ENCODE data around the gene BEX1. TPM values are rescaled to one million over a fixed set of nuclear protein-coding genes. Genes with fewer than 3 reads are reported as not detected.
"Not testable (repeated sequence)": the region's sequence is repeated elsewhere in the genome, so short reads cannot be mapped to it uniquely, and the experiment has no call there.

The BEX1 gene
- 106 TPM for polyA plus RNA-seq (2013, experiment 1 of 2)
- 105 TPM for polyA plus RNA-seq (2013, experiment 2 of 2)

DNA sequence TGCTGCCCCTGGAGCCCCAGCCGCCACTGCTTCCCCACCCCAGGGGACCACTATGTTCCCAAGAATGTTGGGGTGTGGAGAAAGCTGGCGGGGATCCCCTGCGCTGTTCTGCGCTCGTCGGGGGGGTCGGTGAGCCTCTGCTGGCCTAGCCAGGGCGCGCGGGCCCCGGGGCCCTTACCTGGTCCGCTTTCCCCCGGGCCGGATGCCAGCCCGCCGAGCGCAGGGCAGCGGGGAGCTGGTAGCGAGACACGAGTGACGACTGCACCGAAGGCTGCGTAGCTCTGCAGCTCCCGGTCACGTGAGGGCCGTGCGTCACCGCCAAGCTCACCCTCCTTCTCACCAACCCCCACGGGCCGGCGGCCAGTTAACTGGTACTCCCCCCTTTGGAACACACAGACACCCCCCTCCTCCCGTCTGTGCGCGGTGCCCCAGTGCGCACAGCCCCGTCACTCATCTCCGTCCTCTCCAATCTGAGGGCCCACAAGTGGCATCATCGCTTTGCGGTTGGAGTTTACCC lies at the start of gene BEX1:
TSS of gene BEX1 (minus strand) at position 254 of the 517 bp plus-strand sequence. CDS start 897 bp downstream, outside the sequence.
- peak; percentile 43 for DNase-seq (ENCODE audit: low spot score)
- H3K27me3 ChIP-seq (ENCODE audit: control insufficient read depth in 3 of 3, insufficient read depth in 3 of 3, low read depth in 1 of 3, low read length in 3 of 3) = no peaks in the 10 kb centered on the region
- H3K23ac ChIP-seq (ENCODE audit: low read depth, low read length, poor library complexity) = no peak within 1 kb of the TSS
- peak within 1 kb of the TSS; percentile 51 for H3K27ac ChIP-seq (replicated peaks; ENCODE audit: low read length)
- WGBS, 2 donors (ENCODE audit: extremely low coverage in 2 of 2, insufficient read length in 2 of 2, insufficient replicate concordance in 1 of 2) = no CpG with 5 or more reads among the region's 39 CpGs
- H2BK12ac ChIP-seq (ENCODE audit: low read length) = no peak within 1 kb of the TSS
- peak within 1 kb of the TSS; percentile 87 for H2AFZ ChIP-seq (ENCODE audit: low read length)
- no peak within 1 kb of the TSS for H2BK120ac ChIP-seq (ENCODE audit: low read depth, low read length)
- H3K9me3 ChIP-seq (replicated peaks in 1 of 2; ENCODE audit: control insufficient read depth in 2 of 2, insufficient read depth in 1 of 2, low read depth in 1 of 2, low read length in 2 of 2) = no peaks in the 10 kb centered on the region
- H3K4ac ChIP-seq (ENCODE audit: low read length) = no peak within 1 kb of the TSS
- peak within 1 kb of the TSS; percentile 45 for H3K4me2 ChIP-seq (ENCODE audit: insufficient read depth, low read length, poor library complexity, severe bottlenecking)
- H2BK15ac ChIP-seq (ENCODE audit: low read length) = no peak within 1 kb of the TSS
- H3K36me3 ChIP-seq (replicated peaks in 1 of 2; ENCODE audit: control insufficient read depth in 2 of 2, insufficient read depth in 2 of 2, low read length in 2 of 2) = peaks cover 0 to 4% of the 10 kb centered on the region in 2 donors
- H3K18ac ChIP-seq (ENCODE audit: low read length) = peak within 1 kb of the TSS; percentile 80
- no peaks in the 10 kb centered on the region for H3K79me1 ChIP-seq (ENCODE audit: low read depth, low read length)
- H2AK5ac ChIP-seq (ENCODE audit: low read depth, low read length) = no peak within 1 kb of the TSS
- no peak within 1 kb of the TSS for H4K8ac ChIP-seq (ENCODE audit: low read depth, low read length)
- H4K91ac ChIP-seq (ENCODE audit: low read depth, low read length, poor library complexity) = no peak within 1 kb of the TSS
- peak within 1 kb of the TSS; percentile 53 to 91 for H3K4me3 ChIP-seq (ENCODE audit: low read length in 2 of 2)
- no peak within 1 kb of the TSS for H3K14ac ChIP-seq (ENCODE audit: low read length)
- H2BK5ac ChIP-seq (ENCODE audit: low read length) = no peak within 1 kb of the TSS
- peaks cover 0 to 3% of the 10 kb centered on the region in 2 donors for H3K4me1 ChIP-seq (ENCODE audit: control insufficient read depth in 2 of 2, insufficient read depth in 1 of 2, low read depth in 1 of 2, low read length in 2 of 2)
- peak within 1 kb of the TSS; percentile 84 for H3K9ac ChIP-seq (ENCODE audit: low read depth, low read length, poor library complexity)

- H3K9ac ChIP-seq (ENCODE audit: low read depth, low read length, poor library complexity); H2AK5ac ChIP-seq (ENCODE audit: low read depth, low read length); H3K4ac ChIP-seq (ENCODE audit: low read length); H3K27me3 ChIP-seq (ENCODE audit: control insufficient read depth in 3 of 3, insufficient read depth in 3 of 3, low read depth in 1 of 3, low read length in 3 of 3); H3K4me3 ChIP-seq (ENCODE audit: low read length in 2 of 2); H3K23ac ChIP-seq (ENCODE audit: low read depth, low read length, poor library complexity); H3K4me2 ChIP-seq (ENCODE audit: insufficient read depth, low read length, poor library complexity, severe bottlenecking); H3K9me3 ChIP-seq (replicated peaks in 1 of 2; ENCODE audit: control insufficient read depth in 2 of 2, insufficient read depth in 1 of 2, low read depth in 1 of 2, low read length in 2 of 2); H3K79me1 ChIP-seq (ENCODE audit: low read depth, low read length); H2AFZ ChIP-seq (ENCODE audit: low read length); H3K27ac ChIP-seq (replicated peaks; ENCODE audit: low read length); H3K4me1 ChIP-seq (ENCODE audit: control insufficient read depth in 2 of 2, insufficient read depth in 1 of 2, low read depth in 1 of 2, low read length in 2 of 2); H3K36me3 ChIP-seq (replicated peaks in 1 of 2; ENCODE audit: control insufficient read depth in 2 of 2, insufficient read depth in 2 of 2, low read length in 2 of 2); DNase-seq (ENCODE audit: low spot score); H3K18ac ChIP-seq (ENCODE audit: low read length); H2BK5ac ChIP-seq (ENCODE audit: low read length); H2BK12ac ChIP-seq (ENCODE audit: low read length); H2BK120ac ChIP-seq (ENCODE audit: low read depth, low read length); H4K91ac ChIP-seq (ENCODE audit: low read depth, low read length, poor library complexity); H2BK15ac ChIP-seq (ENCODE audit: low read length); H3K14ac ChIP-seq (ENCODE audit: low read length); H4K8ac ChIP-seq (ENCODE audit: low read depth, low read length): not testable (repeated sequence)
- no CpG with 5 or more reads among the region's 6 CpGs for WGBS, 2 donors (ENCODE audit: extremely low coverage in 2 of 2, insufficient read length in 2 of 2, insufficient replicate concordance in 1 of 2)
Measured at GRCh38 chrX:103109497-103109896, 45.5 kb upstream of the BEX1 start.

DNA sequence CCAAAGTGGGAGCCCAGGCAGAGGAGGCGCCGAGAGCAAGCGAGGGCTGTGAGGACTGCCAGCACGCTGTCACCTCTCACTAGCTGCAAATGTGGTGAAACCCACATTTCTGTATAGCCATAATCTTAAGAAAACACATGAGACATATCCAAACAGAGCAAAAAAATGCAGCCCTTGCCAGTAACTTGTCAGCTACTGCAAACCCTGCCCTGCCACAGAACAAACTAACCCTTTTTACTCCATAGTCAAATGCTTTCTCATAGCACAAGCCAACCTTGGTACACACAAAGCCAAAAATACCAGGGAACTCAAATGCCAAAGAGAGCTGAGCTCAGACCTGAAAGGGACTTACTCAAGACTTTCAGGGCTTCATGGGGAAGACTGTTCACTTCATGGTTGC lies 43.9 kb upstream of the BEX1 start:
- Histone ChIP-seq H3K4me1 (ENCODE audit: control insufficient read depth in 2 of 2, insufficient read depth in 1 of 2, low read depth in 1 of 2, low read length in 2 of 2) (no peaks in the 10 kb centered on the region), H2AFZ (ENCODE audit: low read length) (no peak overlapping the region), H2BK12ac (ENCODE audit: low read length) (no peak overlapping the region), H2BK120ac (ENCODE audit: low read depth, low read length) (no peak overlapping the region), H3K14ac (ENCODE audit: low read length) (no peak overlapping the region), H3K4ac (ENCODE audit: low read length) (no peak overlapping the region), H2BK5ac (ENCODE audit: low read length) (no peak overlapping the region), H3K9ac (ENCODE audit: low read depth, low read length, poor library complexity) (no peak overlapping the region), H2AK5ac (ENCODE audit: low read depth, low read length) (no peak overlapping the region), H4K8ac (ENCODE audit: low read depth, low read length) (no peak overlapping the region), H3K18ac (ENCODE audit: low read length) (no peak overlapping the region), H3K9me3 (replicated peaks in 1 of 2; ENCODE audit: control insufficient read depth in 2 of 2, insufficient read depth in 1 of 2, low read depth in 1 of 2, low read length in 2 of 2) (no peaks in the 10 kb centered on the region), H3K4me2 (ENCODE audit: insufficient read depth, low read length, poor library complexity, severe bottlenecking) (no peak overlapping the region), H3K79me1 (ENCODE audit: low read depth, low read length) (no peaks in the 10 kb centered on the region), H3K27ac (replicated peaks; ENCODE audit: low read length) (no peak overlapping the region), H3K4me3 (ENCODE audit: low read length in 2 of 2) (no peak overlapping the region), H4K91ac (ENCODE audit: low read depth, low read length, poor library complexity) (no peak overlapping the region), H3K23ac (ENCODE audit: low read depth, low read length, poor library complexity) (no peak overlapping the region), H2BK15ac (ENCODE audit: low read length) (no peak overlapping the region), H3K36me3 (replicated peaks in 1 of 2; ENCODE audit: control insufficient read depth in 2 of 2, insufficient read depth in 2 of 2, low read length in 2 of 2) (no peaks in the 10 kb centered on the region), H3K27me3 (ENCODE audit: control insufficient read depth in 3 of 3, insufficient read depth in 3 of 3, low read depth in 1 of 3, low read length in 3 of 3) (no peaks in the 10 kb centered on the region)
- no peak for DNase-seq (ENCODE audit: low spot score)
- WGBS, 2 donors (ENCODE audit: extremely low coverage in 2 of 2, insufficient read length in 2 of 2, insufficient replicate concordance in 1 of 2) = no CpG with 5 or more reads among the region's 4 CpGs

GRCh38 chrX:103107227-103107737 lies 43.3 kb upstream of the BEX1 start:
- not testable (repeated sequence) for H3K27me3 ChIP-seq (ENCODE audit: control insufficient read depth in 3 of 3, insufficient read depth in 3 of 3, low read depth in 1 of 3, low read length in 3 of 3); H2BK5ac ChIP-seq (ENCODE audit: low read length); H3K27ac ChIP-seq (replicated peaks; ENCODE audit: low read length); H3K4me3 ChIP-seq (ENCODE audit: low read length in 2 of 2); H4K91ac ChIP-seq (ENCODE audit: low read depth, low read length, poor library complexity); H3K14ac ChIP-seq (ENCODE audit: low read length); H3K4ac ChIP-seq (ENCODE audit: low read length); H2BK15ac ChIP-seq (ENCODE audit: low read length); H3K4me1 ChIP-seq (ENCODE audit: control insufficient read depth in 2 of 2, insufficient read depth in 1 of 2, low read depth in 1 of 2, low read length in 2 of 2); H3K9ac ChIP-seq (ENCODE audit: low read depth, low read length, poor library complexity); H2BK120ac ChIP-seq (ENCODE audit: low read depth, low read length); H3K18ac ChIP-seq (ENCODE audit: low read length); H2BK12ac ChIP-seq (ENCODE audit: low read length); H3K9me3 ChIP-seq (replicated peaks in 1 of 2; ENCODE audit: control insufficient read depth in 2 of 2, insufficient read depth in 1 of 2, low read depth in 1 of 2, low read length in 2 of 2); H3K23ac ChIP-seq (ENCODE audit: low read depth, low read length, poor library complexity); H3K79me1 ChIP-seq (ENCODE audit: low read depth, low read length); H3K4me2 ChIP-seq (ENCODE audit: insufficient read depth, low read length, poor library complexity, severe bottlenecking); H4K8ac ChIP-seq (ENCODE audit: low read depth, low read length); DNase-seq (ENCODE audit: low spot score); H2AK5ac ChIP-seq (ENCODE audit: low read depth, low read length); H3K36me3 ChIP-seq (replicated peaks in 1 of 2; ENCODE audit: control insufficient read depth in 2 of 2, insufficient read depth in 2 of 2, low read length in 2 of 2); H2AFZ ChIP-seq (ENCODE audit: low read length)
- no CpG with 5 or more reads among the region's 21 CpGs for WGBS, 2 donors (ENCODE audit: extremely low coverage in 2 of 2, insufficient read length in 2 of 2, insufficient replicate concordance in 1 of 2)

All from neuronal stem cell (in vitro differentiated cells).